Right lobe of liver (tissue), 4 donors: ENCODE data around the gene RSF1.

Source experiments
- CTCF ChIP-seq, 4 donors: fragments of 200-600 bp in 3 of 4; fragments of 450-650 bp in 1 of 4; IDR thresholded peaks; one replicate each; pipeline versions ENCODE4 v1.5.1 to v1.8.0; 2016 to 2022; ENCODE audit warnings: antibody characterized with exemption in 4 of 4, mild to moderate bottlenecking in 2 of 4
- POLR2A ChIP-seq: fragments of 450-650 bp; IDR thresholded peaks from one replicate; pipeline ENCODE4 v1.6.1; 2017; ENCODE audit warnings: antibody characterized with exemption, mild to moderate bottlenecking
- donor health status: DM: no; HTN: no; CAD: no.
- donor health status: DM: no; HTN: no; CAD: no.
- donor health status: DM: no; HTN: yes; CAD: no.

GRCh38 chr11:77749232-77749631 is 71.3 kb downstream of the RSF1 start:
- TF ChIP-seq POLR2A = no peak
- no peak for TF ChIP-seq CTCF (IDR thresholded peaks at IDR 0.05)
